Gastrocnemius medialis (tissue), 4 donors: ENCODE measurements around the gene EXD3. TPM values are rescaled to one million over a fixed set of nuclear protein-coding genes. Genes with fewer than 3 reads are reported as not detected.

Experiments
- ATAC-seq, 2 donors: fragments of 150-250 bp; one replicate each; pipeline ENCODE4 v1.9.1; 2016
- DNase-seq, 2 donors: peaks; one replicate each; pipeline ENCODE4 v3.0.0-alpha.2; 2019
- H3K27ac ChIP-seq, 4 donors: fragments of 200-600 bp; sonication (generic); 1 replicate in 1 of 4; 2 replicates in 3 of 4; pipeline ENCODE4 v1.5.1; 2016 to 2018; ENCODE audit warnings: mild to moderate bottlenecking in 2 of 4, moderate library complexity in 1 of 4
- H3K27me3 ChIP-seq, 3 donors: fragments of 200-600 bp; sonication (generic) in 2 of 3; 1 replicate in 1 of 3; 2 replicates in 2 of 3; pipeline versions ENCODE4 v1.5.1 to v1.6.0; 2016 to 2019; ENCODE audit warnings: mild to moderate bottlenecking in 1 of 3, moderate library complexity in 1 of 3
- H3K36me3 ChIP-seq, 2 donors: fragments of 200-600 bp; sonication (generic) in 1 of 2; one replicate each; pipeline ENCODE4 v1.5.1; 2017 to 2018
- H3K4me1 ChIP-seq, 2 donors: fragments of 200-600 bp; sonication (generic) in 1 of 2; one replicate each; pipeline ENCODE4 v1.5.1; 2016 to 2017; ENCODE audit warnings: mild to moderate bottlenecking in 2 of 2
- H3K4me3 ChIP-seq, 4 donors: fragments of 200-600 bp; sonication (generic) in 3 of 4; 1 replicate in 1 of 4; 2 replicates in 3 of 4; pipeline ENCODE4 v1.5.1; 2016 to 2019; ENCODE audit warnings: mild to moderate bottlenecking in 2 of 4
- H3K9me3 ChIP-seq, 3 donors: fragments of 200-600 bp; sonication (generic) in 2 of 3; 1 replicate in 1 of 3; 2 replicates in 2 of 3; pipeline ENCODE4 v1.5.1; 2016 to 2019
- CTCF ChIP-seq, 5 experiments: fragments of 450-650 bp in 3 of 5; fragments of 200-600 bp in 2 of 5; sonication (generic) in 2 of 5; IDR thresholded peaks in 4 of 5; conservative IDR thresholded peaks in 1 of 5; 1 replicate in 4 of 5; 2 replicates in 1 of 5; pipeline ENCODE4 v1.5.1; 2016 to 2019; ENCODE audit warnings: antibody characterized with exemption in 5 of 5, mild to moderate bottlenecking in 3 of 5, moderate library complexity in 3 of 5
- POLR2A ChIP-seq, 2 donors: fragments of 450-650 bp; IDR thresholded peaks; one replicate each; pipeline ENCODE4 v1.6.1; 2017; ENCODE audit warnings: antibody characterized with exemption in 2 of 2, mild to moderate bottlenecking in 2 of 2, moderate library complexity in 2 of 2
- in situ Hi-C, 4 donors: fragments of 200-750 bp; cut with MboI; loops; one replicate each; pipeline versions ENCODE4 v1.15.0 to v1.8.0; 2017; ENCODE audit warnings: low sequenced_read_pairs in 4 of 4
- intact Hi-C: fragments of 100-400 bp; cut with DNase I; formaldehyde crosslinking; loops from one replicate; pipeline ENCODE4 v1.15.1; 2023; ENCODE audit warnings: low total_unique reads
- total RNA-seq, 4 donors: library from RNA; depleted of rRNA; stranded (reverse); fragments of >200 nt; gene quantifications; one replicate each; pipeline versions ENCODE4 v1.1.0 to v1.2.3, GENCODE V29; 2016

EXD3 gene
- total RNA-seq, 4 donors from 2014 or later: 4.8 to 12.5 (median 6.4) TPM

GRCh38 chr9:137431416-137431931 is 8.5 kb upstream of the EXD3 start:
- no peaks in the 10 kb centered on the region for H3K9me3 ChIP-seq
- H3K27ac ChIP-seq: no peak overlapping the region
- H3K27me3 ChIP-seq: peaks cover 0 to 3% (median 0%) of the 10 kb centered on the region in 3 donors
- H3K36me3 ChIP-seq: no peaks in the 10 kb centered on the region
- DNase-seq (no peak), ATAC-seq (no peak)
- in situ Hi-C loops (no loop called here), intact Hi-C loops (no loop called here)
- peaks cover 0 to 6% of the 10 kb centered on the region in 2 donors for H3K4me1 ChIP-seq
- TF ChIP-seq POLR2A (IDR thresholded peaks at IDR 0.05) (no peak), CTCF (IDR thresholded peaks at IDR 0.05 in 4 of 5, conservative IDR thresholded peaks at IDR 0.05 in 1 of 5) (no peak)
- H3K4me3 ChIP-seq: no peak overlapping the region

- in situ Hi-C loops: no loop called here
- no peak overlapping the region for H3K27ac ChIP-seq
- no peak for ATAC-seq
- intact Hi-C loops: no loop called here
- H3K4me1 ChIP-seq: peaks cover 0 to under 1% of the 10 kb centered on the region in 2 donors
- H3K4me3 ChIP-seq: no peak overlapping the region
- no peak for TF ChIP-seq POLR2A (IDR thresholded peaks at IDR 0.05)
- TF ChIP-seq CTCF (IDR thresholded peaks at IDR 0.05 in 4 of 5, conservative IDR thresholded peaks at IDR 0.05 in 1 of 5): no peak
- no peaks in the 10 kb centered on the region for H3K9me3 ChIP-seq
- DNase-seq: no peak
- H3K27me3 ChIP-seq: peaks cover 0 to 3% (median 0%) of the 10 kb centered on the region in 3 donors
- no peaks in the 10 kb centered on the region for H3K36me3 ChIP-seq
Observed at GRCh38 chr9:137430723-137431415, 7.9 kb upstream of the EXD3 start.

- H3K4me1 ChIP-seq: peaks cover 0 to 5% of the 10 kb centered on the region in 2 donors
- H3K27ac ChIP-seq: no peak overlapping the region
- no peak for DNase-seq
- ATAC-seq: peak in 1 of 2 donors; percentile 36
- H3K4me3 ChIP-seq: no peak overlapping the region
- H3K27me3 ChIP-seq: peaks cover 0 to 3% (median 0%) of the 10 kb centered on the region in 3 donors
- in situ Hi-C loops (no loop called here), intact Hi-C loops (loop anchor here (10.0 kb wide), 1 partner anchor 945 kb away; the partner anchor contains the start of gene SEC16A)
- no peaks in the 10 kb centered on the region for H3K9me3 ChIP-seq
- no peaks in the 10 kb centered on the region for H3K36me3 ChIP-seq
- no peak for TF ChIP-seq CTCF (IDR thresholded peaks at IDR 0.05 in 4 of 5, conservative IDR thresholded peaks at IDR 0.05 in 1 of 5)
- TF ChIP-seq POLR2A (IDR thresholded peaks at IDR 0.05): no peak
Observed at GRCh38 chr9:137429974-137430722, 7.2 kb upstream of the EXD3 start.

- intact Hi-C loops: loop anchor here (10.0 kb wide), 1 partner anchor 945 kb away; the partner anchor contains the start of gene SEC16A
- DNase-seq: no peak
- Histone ChIP-seq H3K9me3 (no peaks in the 10 kb centered on the region), H3K4me1 (peaks cover 3 to 11% of the 10 kb centered on the region in 2 donors), H3K27me3 (peaks cover 0 to 3% (median 0%) of the 10 kb centered on the region in 3 donors), H3K27ac (no peak overlapping the region), H3K4me3 (no peak overlapping the region), H3K36me3 (no peaks in the 10 kb centered on the region)
- in situ Hi-C loops: no loop called here
- no peak for ATAC-seq
- no peak for TF ChIP-seq CTCF (IDR thresholded peaks at IDR 0.05 in 4 of 5, conservative IDR thresholded peaks at IDR 0.05 in 1 of 5)
- TF ChIP-seq POLR2A (IDR thresholded peaks at IDR 0.05): no peak
Observed at GRCh38 chr9:137429546-137429890, 6.6 kb upstream of the EXD3 start.
